H9 (cell line): Measurements from ENCODE around the gene DMAC2. TPM values are rescaled to one million over a fixed set of nuclear protein-coding genes. Genes with fewer than 3 reads are reported as not detected.

Experiments used
- DNase-seq: peaks from one replicate; pipeline ENCODE4 v3.0.0-alpha.2; 2017
- H2AFZ ChIP-seq: one replicate; pipeline ENCODE4 v1.6.1; 2013; ENCODE audit warnings: mild to moderate bottlenecking, low read length, control low read depth, moderate library complexity
- H2AK5ac ChIP-seq: 2 replicates; pipeline ENCODE4 v1.6.1; 2013; ENCODE audit warnings: low read length, control low read depth, mixed read lengths; ENCODE audit not compliant: insufficient read length
- H2BK120ac ChIP-seq: one replicate; pipeline ENCODE4 v1.6.1; 2013; ENCODE audit warnings: low read depth, mild to moderate bottlenecking, low read length, control low read depth, inconsistent platforms; ENCODE audit not compliant: poor library complexity, severe bottlenecking
- H2BK12ac ChIP-seq: 2 replicates; pipeline ENCODE4 v1.6.1; 2013; ENCODE audit warnings: low read length, control low read depth, mixed read lengths, low read depth; ENCODE audit not compliant: insufficient read length
- H2BK15ac ChIP-seq: 2 replicates; pipeline ENCODE4 v1.6.1; 2013; ENCODE audit warnings: low read depth, low read length, control low read depth
- H2BK20ac ChIP-seq: one replicate; pipeline ENCODE4 v1.6.1; 2013; ENCODE audit warnings: low read depth, mild to moderate bottlenecking, low read length, control low read depth, inconsistent platforms; ENCODE audit not compliant: poor library complexity, severe bottlenecking
- H2BK5ac ChIP-seq: 2 replicates; pipeline ENCODE4 v1.6.1; 2013; ENCODE audit warnings: low read length, control low read depth, mixed read lengths; ENCODE audit not compliant: insufficient read length
- H3K14ac ChIP-seq: 2 replicates; pipeline ENCODE4 v1.6.1; 2013; ENCODE audit warnings: low read length, control low read depth; ENCODE audit not compliant: insufficient read depth
- H3K18ac ChIP-seq: 2 replicates; pipeline ENCODE4 v1.6.1; 2013; ENCODE audit warnings: low read depth, mild to moderate bottlenecking, mixed read lengths, low read length, control low read depth; ENCODE audit not compliant: insufficient read length
- H3K23ac ChIP-seq: 2 replicates; pipeline ENCODE4 v1.6.1; 2013; ENCODE audit warnings: low read length, control low read depth, mixed read lengths, low read depth; ENCODE audit not compliant: insufficient read length
- H3K23me2 ChIP-seq: 2 replicates; pipeline ENCODE4 v1.6.1; 2013; ENCODE audit warnings: low read depth, mild to moderate bottlenecking, mixed read lengths, low read length, control low read depth; ENCODE audit not compliant: insufficient read length, poor library complexity, severe bottlenecking
- H3K27ac ChIP-seq: 2 replicates; pipeline ENCODE4 v1.5.1; 2013; ENCODE audit warnings: low read length, control low read depth, mixed read lengths, low read depth; ENCODE audit not compliant: insufficient read length
- H3K27me3 ChIP-seq: 2 replicates; pipeline ENCODE4 v1.6.1; 2013; ENCODE audit warnings: low read length, control low read depth, inconsistent platforms; ENCODE audit not compliant: insufficient read depth
- H3K4ac ChIP-seq: 2 replicates; pipeline ENCODE4 v1.6.1; 2013; ENCODE audit warnings: low read depth, mild to moderate bottlenecking, control low read depth, inconsistent platforms, low read length, moderate library complexity
- H3K4me1 ChIP-seq: 2 replicates; pipeline ENCODE4 v1.6.1; 2013; ENCODE audit warnings: low read length, control low read depth, inconsistent platforms; ENCODE audit not compliant: insufficient read depth
- H3K4me2 ChIP-seq: 2 replicates; pipeline ENCODE4 v1.6.1; 2013; ENCODE audit warnings: low read length, control low read depth, mixed read lengths; ENCODE audit not compliant: insufficient read length, insufficient read depth
- H3K56ac ChIP-seq: 2 replicates; pipeline ENCODE4 v1.6.1; 2013; ENCODE audit warnings: low read depth, mild to moderate bottlenecking, mixed read lengths, low read length, control low read depth; ENCODE audit not compliant: insufficient read length
- H3K79me1 ChIP-seq: 2 replicates; pipeline ENCODE4 v1.6.1; 2013; ENCODE audit warnings: low read depth, mild to moderate bottlenecking, moderate library complexity, low read length, control low read depth, inconsistent platforms; ENCODE audit not compliant: insufficient read depth, poor library complexity, severe bottlenecking
- H3K79me2 ChIP-seq: 2 replicates; pipeline ENCODE4 v1.6.1; 2013; ENCODE audit warnings: low read length, control low read depth, inconsistent platforms; ENCODE audit not compliant: insufficient read depth
- H3K9ac ChIP-seq: 2 replicates; pipeline ENCODE4 v1.6.1; 2013; ENCODE audit warnings: low read length, control low read depth, mixed read lengths; ENCODE audit not compliant: insufficient read length; ENCODE audit errors: extremely low read depth
- H3K9me3 ChIP-seq: one replicate; pipeline ENCODE4 v1.6.1; 2013; ENCODE audit warnings: low read depth, low read length, inconsistent platforms; ENCODE audit not compliant: control insufficient read depth
- H3T11ph ChIP-seq: one replicate; pipeline ENCODE4 v1.6.1; 2013; ENCODE audit warnings: mild to moderate bottlenecking, low read length, control low read depth, inconsistent platforms
- H4K20me1 ChIP-seq: one replicate; pipeline ENCODE4 v1.6.1; 2013; ENCODE audit not compliant: control insufficient read depth, insufficient read length, insufficient read depth
- H4K5ac ChIP-seq: 2 replicates; pipeline ENCODE4 v1.6.1; 2013; ENCODE audit warnings: low read depth, mild to moderate bottlenecking, mixed read lengths, low read length, control low read depth; ENCODE audit not compliant: insufficient read length
- H4K8ac ChIP-seq: replicated peaks from 2 replicates; pipeline ENCODE4 v1.6.1; 2013; ENCODE audit warnings: low read length, control low read depth, mixed read lengths, low read depth; ENCODE audit not compliant: insufficient read length
- H4K91ac ChIP-seq: 2 replicates; pipeline ENCODE4 v1.6.1; 2013; ENCODE audit warnings: low read depth, mild to moderate bottlenecking, moderate library complexity, mixed read lengths, low read length, control low read depth; ENCODE audit not compliant: insufficient read length
- H3K27ac Mint-ChIP-seq, 3 experiments: 2 replicates in 2 of 3; 3 replicates in 1 of 3; pipeline ENCODE4 v1.8.0; 2020 to 2021; ENCODE audit warnings: mixed read lengths in 3 of 3, mild to moderate bottlenecking in 1 of 3, moderate library complexity in 1 of 3
- H3K27me3 Mint-ChIP-seq: 2 replicates; pipeline ENCODE4 v1.8.0; 2021; ENCODE audit warnings: low read depth, mild to moderate bottlenecking, moderate library complexity, mixed read lengths
- H3K36me3 Mint-ChIP-seq, 3 experiments: 2 replicates in 2 of 3; 3 replicates in 1 of 3; pipeline ENCODE4 v1.8.0; 2020 to 2021; ENCODE audit warnings: low read depth in 3 of 3, mixed read lengths in 3 of 3; ENCODE audit not compliant: insufficient read depth in 1 of 3
- H3K4me1 Mint-ChIP-seq, 2 experiments: 2 replicates each; pipeline ENCODE4 v1.8.0; 2020; ENCODE audit warnings: mixed read lengths in 2 of 2
- H3K4me3 Mint-ChIP-seq, 2 experiments: 2 replicates in 1 of 2; 3 replicates in 1 of 2; pipeline ENCODE4 v1.8.0; 2020 to 2021; ENCODE audit warnings: mild to moderate bottlenecking in 2 of 2, mixed read lengths in 2 of 2, moderate library complexity in 1 of 2
- H3K9me3 Mint-ChIP-seq, 2 experiments: 2 replicates in 1 of 2; 3 replicates in 1 of 2; pipeline ENCODE4 v1.8.0; 2020; ENCODE audit warnings: mild to moderate bottlenecking in 2 of 2, mixed read lengths in 2 of 2, moderate library complexity in 1 of 2
- CTCF ChIP-seq: fragments of 200-600 bp; sonication (generic); conservative IDR thresholded peaks from 3 replicates; pipeline ENCODE4 v1.8.0; 2021; ENCODE audit warnings: antibody characterized with exemption, mild to moderate bottlenecking
- WGBS: extraction: QIAGEN DNeasy Blood & Tissue Kit; methylation state at CpG from one replicate; pipeline ENCODE4 v1.1.7; 2013; ENCODE audit warnings: missing lambda C conversion rate, low lambda C conversion rate, mixed read lengths; ENCODE audit not compliant: insufficient read length; ENCODE audit errors: extremely low coverage; 5-methylcytosine and 5-hydroxymethylcytosine counted together
- total RNA-seq: library from RNA; stranded (reverse); gene quantifications from 2 replicates; pipeline ENCODE4 v1.2.1, GENCODE V29; 2021

Gene DMAC2
- total RNA-seq, 1 experiment from 2014 or later, result 70.5 TPM

- H3T11ph ChIP-seq, result no peak overlapping the region
- peak; percentile 98 for TF ChIP-seq CTCF
- H4K8ac ChIP-seq, result no peak overlapping the region
- H2BK12ac ChIP-seq, result no peak overlapping the region
- H2BK15ac ChIP-seq, result no peak overlapping the region
- no CpG with 5 or more reads among the region's 22 CpGs for WGBS
- H3K79me1 ChIP-seq, result no peaks in the 10 kb centered on the region
- H3K4ac ChIP-seq, result no peak overlapping the region
- H3K4me1 Mint-ChIP-seq, result no peaks in the 10 kb centered on the region; a peak in 1 of 4 replicates
- H3K27me3 ChIP-seq, result no peaks in the 10 kb centered on the region
- H3K4me3 Mint-ChIP-seq, result peak overlapping the region; percentile 27 to 68; a peak in 4 of 5 replicates
- no peak overlapping the region for H4K5ac ChIP-seq
- no peaks in the 10 kb centered on the region for H3K79me2 ChIP-seq
- H4K91ac ChIP-seq, result no peak overlapping the region
- no peak overlapping the region for H3K14ac ChIP-seq
- H3K9me3 Mint-ChIP-seq, result peaks cover 26 to 39% of the 10 kb centered on the region in 2 experiments
- H3K23me2 ChIP-seq, result no peaks in the 10 kb centered on the region
- H3K27me3 Mint-ChIP-seq, result peaks cover 18% of the 10 kb centered on the region
- H2AK5ac ChIP-seq, result no peak overlapping the region
- peak; percentile 91 for DNase-seq
- H2BK20ac ChIP-seq, result no peak overlapping the region
- no peak overlapping the region for H3K56ac ChIP-seq
- 0 out of 7 replicates have a peak, but pooled peaks cover 0 to 6% (median 0%) of the 10 kb centered on the region in 3 experiments for H3K36me3 Mint-ChIP-seq
- no peaks in the 10 kb centered on the region for H3K9me3 ChIP-seq
- H3K27ac Mint-ChIP-seq, result no peak overlapping the region
- no peaks in the 10 kb centered on the region; the same call in 1 of the 2 replicates for H3K4me1 ChIP-seq
- no peak overlapping the region for H2BK120ac ChIP-seq
- H3K27ac ChIP-seq, result no peak overlapping the region
- H2BK5ac ChIP-seq, result no peak overlapping the region
- no peak overlapping the region for H3K9ac ChIP-seq
- no peaks in the 10 kb centered on the region for H4K20me1 ChIP-seq
- H3K23ac ChIP-seq, result no peak overlapping the region
- H2AFZ ChIP-seq, result no peak overlapping the region
- H3K18ac ChIP-seq, result no peak overlapping the region
- peak overlapping the region; percentile 13 for H3K4me2 ChIP-seq
These were observed 9.6 kb upstream of the DMAC2 start for GRCh38 chr19:41449079-41449864.
